ENCODE data around the gene MICU2. TPM values are rescaled to one million over a fixed set of nuclear protein-coding genes. Genes with fewer than 3 reads are reported as not detected.

MICU2 gene
- polyA plus RNA-seq, 1 donor from 2014 or later = 223 TPM

GRCh38 chr13:21465710-21466160 is 138.2 kb downstream of the MICU2 start:
- H3K79me2 ChIP-seq (replicated peaks; ENCODE audit: insufficient read depth, low read length) = no peaks in the 10 kb centered on the region
- H3K9me3 ChIP-seq (ENCODE audit: low read length) = peaks cover 4% of the 10 kb centered on the region
- no peaks in the 10 kb centered on the region for H3K27me3 ChIP-seq (ENCODE audit: insufficient read depth, low read depth, low read length)
- H2AFZ ChIP-seq (ENCODE audit: low read depth, low read length) = no peak overlapping the region
- TF ChIP-seq RAD21 (conservative IDR thresholded peaks at IDR 0.05) = no peak
- TF ChIP-seq SMC3 (conservative IDR thresholded peaks at IDR 0.05; ENCODE audit: poor library complexity) = no peak
- TF ChIP-seq TAF1 (IDR thresholded peaks at IDR 0.05; ENCODE audit: low read depth) = no peak
- TF ChIP-seq EP300 (conservative IDR thresholded peaks at IDR 0.05; ENCODE audit: poor library complexity, severe bottlenecking) = no peak
- TF ChIP-seq REST (IDR thresholded peaks at IDR 0.05; ENCODE audit: borderline replicate concordance) = no peak
- no peak for TF ChIP-seq EZH2 (IDR thresholded peaks at IDR 0.05; ENCODE audit: borderline replicate concordance, insufficient read depth, low read length, poor library complexity, severe bottlenecking)
- TF ChIP-seq MXI1 (conservative IDR thresholded peaks at IDR 0.05; ENCODE audit: poor library complexity, severe bottlenecking) = no peak
- no peak for TF ChIP-seq CTCF (IDR thresholded peaks at IDR 0.05; ENCODE audit: poor library complexity, severe bottlenecking)
- no peak for TF ChIP-seq POLR2AphosphoS5 (IDR thresholded peaks at IDR 0.05)
- H3K36me3 ChIP-seq (ENCODE audit: insufficient read depth, low read length) = no peaks in the 10 kb centered on the region
- no peak overlapping the region for H3K9ac ChIP-seq (ENCODE audit: low read length)
- no peaks in the 10 kb centered on the region for H3F3A ChIP-seq (ENCODE audit: insufficient read depth, low read length, poor library complexity, severe bottlenecking)
- no peak overlapping the region for H3K4me2 ChIP-seq (ENCODE audit: low read length)
- H3K4me3 ChIP-seq (ENCODE audit: low read length) = no peak overlapping the region
- H3K9me2 ChIP-seq (ENCODE audit: insufficient read depth, low read length) = no peaks in the 10 kb centered on the region
- H3K27ac ChIP-seq (ENCODE audit: low read length) = no peak overlapping the region
- no peaks in the 10 kb centered on the region for H4K20me1 ChIP-seq (ENCODE audit: insufficient read depth)

- Histone ChIP-seq H3K4me3 (ENCODE audit: low read length) (no peak overlapping the region), H3K36me3 (ENCODE audit: insufficient read depth, low read length) (no peaks in the 10 kb centered on the region), H3K79me2 (replicated peaks; ENCODE audit: insufficient read depth, low read length) (peaks cover 3% of the 10 kb centered on the region), H3K9me3 (ENCODE audit: low read length) (no peaks in the 10 kb centered on the region), H3K4me2 (ENCODE audit: low read length) (no peak overlapping the region), H3K27me3 (ENCODE audit: insufficient read depth, low read depth, low read length) (no peaks in the 10 kb centered on the region), H4K20me1 (ENCODE audit: insufficient read depth) (no peaks in the 10 kb centered on the region), H2AFZ (ENCODE audit: low read depth, low read length) (no peak overlapping the region), H3K9me2 (ENCODE audit: insufficient read depth, low read length) (no peaks in the 10 kb centered on the region), H3F3A (ENCODE audit: insufficient read depth, low read length, poor library complexity, severe bottlenecking) (no peaks in the 10 kb centered on the region), H3K9ac (ENCODE audit: low read length) (no peak overlapping the region), H3K27ac (ENCODE audit: low read length) (no peak overlapping the region)
- TF ChIP-seq MXI1 (conservative IDR thresholded peaks at IDR 0.05; ENCODE audit: poor library complexity, severe bottlenecking) (no peak), EP300 (conservative IDR thresholded peaks at IDR 0.05; ENCODE audit: poor library complexity, severe bottlenecking) (no peak), TAF1 (IDR thresholded peaks at IDR 0.05; ENCODE audit: low read depth) (no peak), REST (IDR thresholded peaks at IDR 0.05; ENCODE audit: borderline replicate concordance) (no peak), POLR2AphosphoS5 (IDR thresholded peaks at IDR 0.05) (no peak), CTCF (IDR thresholded peaks at IDR 0.05; ENCODE audit: poor library complexity, severe bottlenecking) (no peak), RAD21 (conservative IDR thresholded peaks at IDR 0.05) (no peak), SMC3 (conservative IDR thresholded peaks at IDR 0.05; ENCODE audit: poor library complexity) (no peak), EZH2 (IDR thresholded peaks at IDR 0.05; ENCODE audit: borderline replicate concordance, insufficient read depth, low read length, poor library complexity, severe bottlenecking) (no peak)
Measured at GRCh38 chr13:21463424-21463823, 140.5 kb downstream of the MICU2 start.

Data from neural cell (in vitro differentiated cells).